HG03025 (cell line): Measurements from ENCODE around the gene DLAT.
"Not testable (repeated sequence)": the region's sequence is repeated elsewhere in the genome, so short reads cannot be mapped to it uniquely, and the experiment has no call there.

Experiments used
- ATAC-seq: cut with Tn5 transposase; IDR thresholded peaks from one replicate; pipeline ENCODE4 v1.9.1; 2021; ENCODE audit warnings: mild to moderate bottlenecking, moderate library complexity; ENCODE audit not compliant: unreplicated experiment, low FRiP score

DLAT gene

DNA sequence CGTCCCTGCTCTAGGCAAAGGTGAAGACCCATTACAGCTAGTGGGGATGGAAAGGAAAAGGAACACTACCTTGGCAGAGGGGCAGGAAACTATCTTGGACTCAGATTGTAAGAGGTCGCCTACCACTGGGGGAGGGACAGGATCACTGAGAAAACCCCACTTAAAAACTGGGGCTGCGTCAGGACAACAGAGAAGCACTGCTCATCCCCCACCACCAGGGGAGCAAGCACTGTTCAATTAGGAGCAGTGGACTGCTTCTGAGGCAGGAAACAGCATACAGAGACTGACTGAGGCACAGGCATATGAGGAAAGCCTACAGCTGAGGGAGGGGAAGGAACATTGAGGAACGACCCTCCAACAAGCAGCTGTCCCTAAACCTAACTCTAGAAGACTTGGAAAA lies 20.8 kb upstream of the DLAT start:
- ATAC-seq: no peak

DNA sequence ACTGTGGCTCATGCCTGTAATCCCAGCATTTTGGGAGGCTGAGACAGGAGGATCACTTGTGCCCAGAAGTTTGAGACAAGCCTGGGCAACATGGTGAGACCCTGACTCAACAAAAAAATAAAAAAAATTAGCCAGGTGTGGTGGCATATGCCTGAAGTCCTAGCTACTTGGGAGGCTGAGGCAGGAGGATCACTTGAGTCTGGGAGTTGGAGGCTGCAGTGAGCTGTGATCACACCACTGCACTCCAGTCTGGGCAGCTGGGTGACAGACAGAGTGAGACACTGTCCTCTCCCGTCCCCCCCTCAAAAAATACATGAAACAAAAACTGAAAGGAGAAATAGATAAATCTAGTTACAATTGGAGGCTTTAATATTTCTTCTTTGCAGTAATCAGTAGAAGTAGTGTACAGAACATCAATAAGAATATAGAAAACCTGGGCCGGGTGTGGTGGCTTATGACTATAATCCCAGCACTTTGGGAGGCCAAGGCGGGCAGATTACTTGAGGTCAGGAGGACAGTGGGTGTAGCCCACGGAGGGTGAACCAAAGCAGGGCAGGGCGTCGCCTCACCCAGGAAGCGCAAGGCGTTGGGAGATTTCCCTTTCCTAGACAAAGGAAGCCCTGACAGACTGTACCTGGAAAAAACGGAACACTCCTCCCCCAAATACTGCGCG lies 19.6 kb upstream of the DLAT start:
- no peak for ATAC-seq

DNA sequence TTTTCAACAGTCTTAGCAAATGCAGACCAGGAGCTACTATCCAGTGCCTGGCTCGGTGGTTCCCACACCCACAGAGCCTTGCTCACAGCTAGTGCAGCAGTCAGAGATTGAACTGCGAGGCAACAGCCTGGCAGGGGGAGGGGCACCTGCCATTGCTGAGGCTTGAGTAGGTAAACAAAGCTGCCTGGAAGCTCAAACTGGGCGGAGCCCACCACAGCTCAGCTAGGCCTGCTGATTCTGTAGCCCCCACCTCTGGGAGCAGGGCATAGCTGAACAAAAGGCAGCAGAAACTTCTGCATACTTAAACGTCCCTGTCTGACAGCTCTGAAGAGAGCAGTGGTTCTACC lies 19.1 kb upstream of the DLAT start:
- not testable (repeated sequence) for ATAC-seq

DNA sequence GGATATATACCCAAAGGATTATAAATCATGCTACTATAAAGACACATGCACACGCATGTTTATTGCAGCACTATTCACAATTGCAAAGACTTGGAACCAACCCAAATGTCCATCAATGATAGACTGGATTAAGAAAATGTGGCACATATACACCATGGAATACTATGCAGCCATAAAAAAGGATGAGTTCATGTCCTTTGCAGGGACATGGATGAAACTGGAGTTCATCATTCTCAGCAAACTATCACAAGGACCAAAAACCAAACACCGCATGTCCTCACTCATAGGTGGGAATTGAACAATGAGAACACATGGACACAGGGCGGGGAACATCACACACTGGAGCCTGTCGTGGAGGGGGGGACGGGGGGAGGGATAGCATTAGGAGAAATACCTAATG lies 13.8 kb upstream of the DLAT start:
- not testable (repeated sequence) for ATAC-seq

DNA sequence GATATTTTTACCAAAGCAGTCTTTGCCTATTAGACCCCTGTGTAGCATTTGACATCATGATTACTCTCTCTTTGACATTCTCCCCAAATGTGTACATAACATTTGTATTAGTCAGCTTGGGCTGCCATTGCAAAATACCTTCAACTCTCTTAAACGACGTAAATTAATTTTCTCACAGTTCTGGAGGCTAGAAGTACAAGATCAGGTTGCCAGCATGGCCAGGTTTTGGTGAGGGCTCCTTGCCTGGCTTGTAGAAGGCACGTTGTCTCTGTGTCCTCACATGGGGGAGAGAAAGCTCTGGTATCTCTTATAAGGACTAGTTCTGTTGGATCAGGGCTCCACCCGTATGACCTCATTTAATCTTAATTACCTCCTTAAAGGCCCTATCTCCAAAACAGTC lies 12.3 kb upstream of the DLAT start:
- no peak for ATAC-seq

DNA sequence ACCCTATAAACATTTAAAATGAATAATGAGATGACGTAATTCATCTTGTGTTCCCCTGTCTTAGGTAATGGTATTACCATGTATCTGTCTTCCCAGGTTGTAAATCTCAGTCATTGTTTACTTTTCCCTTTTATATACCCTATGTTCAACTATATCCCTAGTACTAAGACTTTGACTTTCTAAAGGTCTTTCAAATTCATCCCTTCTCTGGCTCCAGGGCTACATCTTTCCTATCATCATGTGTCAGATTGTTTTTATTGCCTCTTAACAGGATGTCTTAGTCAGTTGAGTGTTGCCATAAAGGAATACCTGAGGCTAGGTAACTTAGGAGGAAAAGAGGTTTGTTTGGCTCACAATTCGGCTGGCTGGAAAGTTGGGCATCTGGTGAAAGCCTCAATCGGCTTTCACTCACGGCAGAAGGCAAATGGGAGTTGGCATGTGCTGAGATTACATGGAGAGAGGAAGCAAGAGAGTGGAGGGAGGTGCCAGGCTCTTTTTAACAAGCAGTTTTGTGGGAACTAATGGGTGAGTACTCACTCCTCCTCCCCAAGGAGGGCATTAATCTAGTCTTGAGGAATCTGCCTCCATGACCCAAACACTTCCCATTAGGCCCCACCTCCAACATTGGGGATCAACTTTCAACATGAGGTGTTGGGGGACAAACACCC lies 11.6 kb upstream of the DLAT start:
- ATAC-seq: no peak

DNA sequence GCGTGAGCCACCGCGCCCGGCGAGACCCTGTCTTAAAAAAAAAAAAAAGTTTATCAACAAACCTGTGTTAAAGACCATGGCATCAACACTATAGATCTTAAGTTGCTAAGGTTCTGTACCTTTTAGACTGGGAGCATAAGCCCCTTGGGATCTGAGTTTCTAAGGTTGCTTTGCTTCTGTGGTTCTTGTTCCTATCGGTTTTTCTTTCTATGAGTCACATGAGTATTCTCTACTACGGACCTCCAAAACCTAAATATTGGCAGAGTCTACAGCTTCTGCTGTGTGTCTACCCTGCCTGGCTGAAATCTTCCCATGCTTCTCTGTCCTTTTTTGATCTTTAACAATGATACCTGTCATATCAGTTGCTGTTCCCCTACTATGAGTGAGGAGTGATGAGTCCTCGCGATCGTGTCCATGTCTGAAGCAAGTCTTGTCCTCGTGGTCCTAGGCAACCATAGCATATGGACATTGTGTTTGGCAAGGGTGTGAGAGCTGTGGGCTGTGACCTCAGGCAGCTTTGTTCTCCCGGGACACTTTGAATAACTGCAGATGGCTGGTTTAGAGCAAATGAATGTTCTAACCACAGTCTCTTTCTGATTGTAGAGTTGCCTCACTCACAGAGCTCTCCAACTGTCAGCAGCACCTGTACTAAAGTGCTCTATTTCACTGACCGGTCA lies 9.0 kb upstream of the DLAT start:
- peak; percentile 80 for ATAC-seq

DNA sequence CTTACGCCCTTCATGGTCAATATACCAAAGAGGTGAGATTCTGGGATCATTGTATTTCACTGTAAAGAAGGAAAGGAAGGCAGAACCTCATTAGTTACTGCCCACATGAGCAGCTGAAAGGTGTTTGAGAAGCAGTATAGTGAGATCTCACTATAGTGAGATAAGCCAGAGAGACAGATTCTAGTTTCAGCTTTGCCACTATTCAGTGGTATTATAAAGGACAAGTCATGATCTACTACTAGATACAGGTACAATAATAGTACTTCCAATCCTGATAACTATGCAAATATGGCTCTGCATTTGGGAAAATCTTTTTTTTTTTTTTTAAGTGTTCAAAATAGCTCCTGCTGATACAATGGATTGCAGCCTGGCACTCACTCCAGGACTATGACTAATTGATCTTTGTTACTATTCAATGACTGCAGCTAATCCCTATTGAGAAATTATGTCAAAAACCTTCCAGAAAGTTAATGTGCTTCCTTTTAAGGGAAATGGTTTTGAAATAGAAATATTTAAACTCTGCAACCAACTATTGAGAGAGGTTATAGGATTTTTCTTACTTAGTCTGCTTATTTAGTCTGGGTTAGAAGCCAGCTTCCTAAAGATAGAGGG lies 8.3 kb upstream of the DLAT start:
- peak; percentile 47 for ATAC-seq

DNA sequence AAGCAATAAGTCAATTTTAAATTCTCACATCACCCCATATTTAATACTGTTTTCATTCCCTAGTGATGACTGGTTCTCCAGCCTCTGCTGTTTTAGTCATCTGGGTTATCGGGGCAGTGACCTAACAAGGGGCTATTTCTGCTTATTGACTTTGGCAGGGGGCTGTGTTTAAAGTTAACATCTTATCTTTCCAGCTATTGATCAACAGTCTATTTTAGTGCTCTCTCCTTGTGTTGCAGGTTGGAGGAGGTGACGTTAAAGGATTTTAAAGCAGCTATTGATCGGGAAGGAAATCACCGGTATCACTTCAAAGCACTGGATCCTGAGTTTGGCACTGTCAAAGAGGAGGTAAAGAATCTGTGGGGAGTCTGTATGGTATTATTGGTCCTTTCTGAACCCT lies 7.7 kb upstream of the DLAT start:
- ATAC-seq: no peak

DNA sequence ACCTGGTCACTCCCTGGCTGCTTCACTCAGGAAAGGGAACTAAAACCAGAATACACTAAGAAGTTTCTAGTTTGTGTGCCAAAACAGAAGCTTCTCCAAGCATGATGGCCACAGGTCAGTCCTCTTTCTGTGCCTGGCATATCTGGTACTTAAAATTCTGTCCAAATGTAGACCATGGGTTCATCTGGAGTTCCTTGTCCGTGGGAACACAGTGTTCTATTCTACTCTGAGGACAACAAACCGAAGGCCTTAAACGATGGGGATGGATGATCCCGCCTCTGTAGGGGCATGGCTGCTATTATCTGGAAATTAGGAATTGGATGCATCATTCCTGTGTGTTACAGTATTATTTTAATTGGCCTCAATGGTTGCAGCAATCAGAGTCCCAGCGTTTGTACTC lies 6.1 kb upstream of the DLAT start:
- no peak for ATAC-seq

DNA sequence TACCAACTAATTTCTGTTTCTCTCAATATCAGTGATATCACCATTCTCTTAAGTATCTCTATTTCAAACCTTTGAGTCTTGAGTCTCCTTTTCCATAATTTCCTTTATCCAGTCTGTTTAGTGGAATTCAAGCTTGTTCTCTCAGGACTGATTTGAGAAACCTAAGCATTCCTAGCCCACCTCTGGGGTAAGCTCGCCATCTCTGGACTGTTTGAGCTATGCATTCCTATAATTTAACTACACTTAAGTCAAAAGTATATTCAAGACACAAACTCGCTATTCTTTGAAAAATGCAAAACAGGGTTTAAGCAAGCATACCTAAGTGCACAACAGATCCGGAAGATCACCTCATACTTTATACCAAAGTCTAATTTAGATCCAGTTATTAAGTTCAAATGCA lies 2.1 kb upstream of the DLAT start:
- ATAC-seq: no peak

DNA sequence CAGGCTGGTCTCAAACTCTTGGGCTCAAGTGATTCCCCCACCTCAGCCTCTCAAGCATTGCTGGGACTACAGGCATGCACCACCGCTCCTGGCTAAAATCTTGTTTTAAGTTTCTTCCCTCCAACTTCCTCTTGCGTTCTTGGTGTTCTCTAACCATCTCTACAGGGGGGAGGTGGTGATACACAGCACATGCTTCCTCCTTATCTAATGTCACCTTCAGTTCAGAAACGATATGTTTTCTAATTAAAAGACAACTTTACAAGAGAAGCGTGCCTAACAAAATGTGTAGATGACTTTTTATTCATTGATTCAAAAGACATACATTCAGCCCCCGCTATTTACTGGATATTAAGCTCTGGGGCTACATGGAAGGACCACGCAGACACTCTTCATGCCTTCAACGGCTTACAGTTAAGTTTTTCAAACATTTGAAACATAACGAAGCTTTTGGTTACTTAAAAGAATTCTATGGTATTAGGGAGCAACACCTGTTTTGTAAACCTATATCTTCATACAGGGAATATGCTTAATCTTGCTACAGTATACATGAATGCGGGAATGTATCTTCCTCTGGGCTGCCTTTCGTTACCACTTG lies 933 bp upstream of the DLAT start:
- ATAC-seq: peak; percentile 40

DNA sequence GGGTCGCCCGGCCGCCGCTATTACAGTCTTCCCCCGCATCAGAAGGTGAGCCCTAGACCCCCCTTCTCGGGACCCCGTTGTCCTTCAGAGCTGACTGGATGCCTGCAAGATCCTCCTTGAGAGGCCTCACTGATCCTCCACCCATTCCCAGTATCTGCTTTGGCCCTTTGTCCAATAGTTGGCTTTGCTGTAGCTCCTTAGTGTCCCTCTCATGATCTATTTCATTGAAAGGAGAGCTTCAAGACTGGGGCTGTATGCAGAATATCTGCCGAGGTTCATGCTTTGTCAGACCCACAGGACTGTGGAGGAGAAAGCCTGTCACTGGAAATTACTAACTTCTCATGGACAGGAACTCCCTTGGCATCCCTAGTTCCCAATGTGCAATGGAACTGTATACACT lies 499 bp downstream of the DLAT start:
- ATAC-seq: no peak

DNA sequence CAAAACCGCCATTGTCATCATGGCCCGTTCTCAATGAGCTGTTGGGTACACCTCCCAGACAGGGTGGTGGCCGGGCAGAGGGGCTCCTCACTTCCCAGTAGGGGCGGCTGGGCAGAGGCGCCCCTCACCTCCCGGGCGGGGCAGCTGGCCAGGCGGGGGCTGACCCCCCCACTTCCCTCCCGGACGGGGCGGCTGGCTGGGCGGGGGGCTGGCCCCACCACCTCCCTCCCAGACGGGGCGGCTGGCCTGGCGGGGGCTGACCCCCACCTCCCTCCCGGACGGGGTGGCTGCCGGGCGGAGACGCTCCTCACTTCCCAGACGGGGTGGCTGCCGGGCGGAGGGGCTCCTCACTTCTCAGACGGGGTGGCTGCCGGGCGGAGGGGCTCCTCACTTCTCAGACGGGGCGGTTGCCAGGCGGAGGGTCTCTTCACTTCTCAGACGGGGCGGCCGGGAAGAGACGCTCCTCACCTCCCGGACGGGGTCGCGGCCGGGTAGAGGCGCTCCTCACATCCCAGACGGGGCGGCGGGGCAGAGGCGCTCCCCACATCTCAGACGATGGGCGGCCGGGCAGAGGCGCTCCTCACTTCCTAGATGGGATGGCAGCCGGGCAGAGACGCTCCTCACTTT lies 1.7 kb downstream of the DLAT start:
- not testable (repeated sequence) for ATAC-seq

DNA sequence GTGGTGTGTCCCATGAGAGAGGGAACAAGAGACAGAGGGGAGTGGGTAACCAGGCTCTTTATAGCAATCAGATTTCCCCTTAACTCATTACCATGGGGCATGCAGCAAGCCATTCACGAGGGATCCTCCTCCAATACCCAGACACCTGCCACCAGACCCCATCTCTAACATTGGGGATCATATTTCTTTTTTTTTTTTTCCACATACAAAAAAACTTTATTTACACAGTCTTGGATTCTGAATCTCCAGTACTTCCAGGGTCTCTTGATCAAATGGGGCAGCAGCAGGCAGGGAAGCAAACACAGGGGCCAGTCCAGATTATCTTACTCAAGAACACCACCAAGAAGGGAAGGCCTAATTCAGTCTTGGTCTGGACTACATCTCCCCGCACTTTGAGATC lies 4.3 kb downstream of the DLAT start:
- no peak for ATAC-seq

DNA sequence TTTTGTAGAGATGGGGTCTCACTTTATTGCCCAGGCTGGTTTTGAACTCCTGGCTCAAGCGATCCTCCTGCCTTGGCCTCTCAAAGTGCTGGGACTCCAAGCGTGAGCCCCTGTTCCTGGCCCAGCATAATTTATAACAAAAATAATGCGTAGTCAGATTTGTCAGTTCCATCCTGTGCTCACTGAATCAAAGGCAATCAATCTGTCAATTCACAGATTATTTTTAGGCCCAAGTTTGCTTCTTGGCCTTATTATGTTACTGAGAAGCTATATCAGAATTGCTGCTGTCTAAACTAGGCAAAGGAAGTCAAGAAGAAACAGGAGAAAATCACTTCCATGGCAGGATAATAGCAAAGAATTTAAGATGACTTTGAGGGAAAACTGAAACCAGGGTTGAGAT lies 8.7 kb downstream of the DLAT start:
- ATAC-seq: no peak

DNA sequence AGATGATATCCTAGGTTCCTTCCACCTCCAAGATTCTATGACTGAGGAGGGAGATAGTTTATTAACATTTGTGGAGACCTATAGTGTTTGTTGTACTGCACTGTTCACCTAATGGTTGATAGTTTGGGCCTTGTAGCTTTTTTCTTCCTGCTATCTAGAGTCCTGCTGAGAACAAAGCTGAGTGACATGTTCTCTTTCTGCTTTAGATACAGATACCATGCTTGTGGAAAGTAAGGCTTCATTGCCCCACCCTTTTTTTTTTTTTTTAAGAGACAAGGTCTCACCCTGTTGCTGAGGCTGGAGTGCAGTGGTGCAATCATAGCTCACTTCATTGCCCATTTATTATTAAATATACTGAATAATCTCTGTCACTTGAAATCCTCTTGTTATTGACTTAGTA lies 12.3 kb downstream of the DLAT start:
- no peak for ATAC-seq

DNA sequence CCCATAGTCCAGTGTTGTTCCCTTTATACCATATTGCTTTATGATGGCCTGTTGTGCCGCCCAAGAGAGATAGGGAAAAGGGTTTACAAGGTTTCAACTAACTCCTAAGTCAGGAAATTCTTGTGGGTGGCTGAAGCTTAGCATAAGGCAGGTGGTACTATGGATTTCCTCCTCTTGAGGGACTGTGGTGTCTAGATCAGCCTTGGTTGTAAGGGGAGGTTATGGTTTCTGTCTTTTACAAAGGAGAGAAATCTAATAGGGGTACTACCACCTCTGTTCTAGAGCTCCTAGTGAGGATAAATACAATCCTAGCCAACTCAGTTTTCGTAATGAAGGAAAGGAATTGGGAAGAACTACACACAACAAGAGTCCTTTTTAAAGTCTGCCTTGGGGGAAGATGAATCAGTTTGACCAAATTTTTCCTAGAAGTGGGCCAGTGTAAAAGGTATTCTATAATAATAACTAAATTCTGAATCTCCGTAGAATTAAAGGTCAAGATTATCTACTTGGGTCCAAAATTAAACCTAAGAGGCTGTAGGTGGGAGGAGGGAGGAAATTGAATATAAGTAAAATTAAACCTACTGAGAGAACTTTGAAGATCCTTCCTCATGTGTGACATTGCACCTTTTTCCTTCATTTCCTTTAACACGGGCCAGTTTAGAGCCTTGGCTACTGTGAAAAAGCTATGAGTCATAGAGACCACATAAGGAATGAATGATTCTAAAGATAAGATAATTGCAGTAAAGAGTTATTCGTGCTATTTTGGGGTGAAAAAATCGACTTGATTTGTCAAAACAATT lies 17.2 kb downstream of the DLAT start:
- ATAC-seq: no peak

DNA sequence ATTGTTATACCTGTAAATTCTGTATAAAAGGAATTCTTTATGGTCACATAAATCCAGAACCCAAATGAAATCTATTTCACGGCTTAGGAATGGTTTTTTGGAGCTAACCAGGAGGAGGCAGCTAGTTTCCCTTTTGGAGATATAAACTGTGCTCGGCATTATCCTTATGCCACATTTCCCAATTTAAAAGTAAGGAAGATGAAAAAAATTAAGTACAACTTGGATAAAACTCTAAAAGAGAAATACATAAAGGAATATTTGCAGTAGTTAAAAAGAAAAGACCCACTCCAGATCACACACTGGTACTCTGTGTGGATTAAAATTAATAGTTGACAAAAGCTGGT lies 17.7 kb downstream of the DLAT start:
- ATAC-seq: no peak

DNA sequence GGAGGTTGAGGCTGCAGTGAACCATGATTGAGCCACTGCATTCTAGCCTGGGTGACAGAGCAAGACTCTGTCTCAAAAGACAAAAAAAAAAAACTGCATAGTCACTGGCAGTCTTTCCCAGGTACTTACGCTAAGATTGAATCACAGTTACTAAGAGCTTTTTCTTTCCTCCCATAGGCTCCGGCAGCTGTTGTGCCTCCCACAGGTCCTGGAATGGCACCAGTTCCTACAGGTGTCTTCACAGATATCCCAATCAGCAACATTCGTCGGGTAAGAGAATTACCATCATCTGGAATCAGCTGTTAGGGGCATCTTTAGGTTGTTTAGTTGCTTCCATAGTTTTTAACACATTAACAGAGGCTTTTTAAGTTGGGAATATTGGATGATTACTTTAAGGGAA lies 19.8 kb downstream of the DLAT start:
- ATAC-seq: no peak
